Measurements from ENCODE around the gene ABI2. TPM values are rescaled to one million over a fixed set of nuclear protein-coding genes. Genes with fewer than 3 reads are reported as not detected.

ABI2 gene
- total RNA-seq, 1 donor from 2014 or later = 161 TPM

DNA sequence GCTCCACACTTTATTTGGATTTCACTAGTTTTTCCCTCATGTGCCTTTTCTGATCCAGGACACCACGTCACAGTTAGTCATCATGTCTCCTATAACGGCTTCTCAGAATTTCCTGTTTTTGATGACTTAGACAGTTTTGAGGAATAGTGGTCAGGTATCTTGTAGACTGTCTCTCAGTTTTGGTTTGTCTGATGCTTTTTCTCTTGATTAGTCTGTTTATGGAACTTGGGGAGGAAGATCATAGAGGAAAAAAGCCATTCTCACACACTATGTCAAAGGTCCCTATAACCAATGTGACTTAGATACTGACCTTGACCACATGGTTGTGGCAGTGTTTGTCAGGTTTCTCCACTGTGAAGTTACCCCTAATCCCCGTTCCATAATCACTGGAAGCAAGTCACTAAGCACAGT, 117.9 kb downstream of the ABI2 start:
- Mint-ChIP-seq H3K4me1 (peaks cover 5% of the 10 kb centered on the region), H3K27ac (no peak overlapping the region), H3K36me3 (peaks cover 41% of the 10 kb centered on the region), H3K9me3 (no peaks in the 10 kb centered on the region), H3K27me3 (ENCODE audit: insufficient read depth, low read depth) (no peaks in the 10 kb centered on the region), H3K4me3 (no peak overlapping the region)
- no peak overlapping the region for H2AFZ ChIP-seq (replicated peaks)
- no peak overlapping the region for H3K4me3 ChIP-seq
- TF ChIP-seq, protein P1, sequence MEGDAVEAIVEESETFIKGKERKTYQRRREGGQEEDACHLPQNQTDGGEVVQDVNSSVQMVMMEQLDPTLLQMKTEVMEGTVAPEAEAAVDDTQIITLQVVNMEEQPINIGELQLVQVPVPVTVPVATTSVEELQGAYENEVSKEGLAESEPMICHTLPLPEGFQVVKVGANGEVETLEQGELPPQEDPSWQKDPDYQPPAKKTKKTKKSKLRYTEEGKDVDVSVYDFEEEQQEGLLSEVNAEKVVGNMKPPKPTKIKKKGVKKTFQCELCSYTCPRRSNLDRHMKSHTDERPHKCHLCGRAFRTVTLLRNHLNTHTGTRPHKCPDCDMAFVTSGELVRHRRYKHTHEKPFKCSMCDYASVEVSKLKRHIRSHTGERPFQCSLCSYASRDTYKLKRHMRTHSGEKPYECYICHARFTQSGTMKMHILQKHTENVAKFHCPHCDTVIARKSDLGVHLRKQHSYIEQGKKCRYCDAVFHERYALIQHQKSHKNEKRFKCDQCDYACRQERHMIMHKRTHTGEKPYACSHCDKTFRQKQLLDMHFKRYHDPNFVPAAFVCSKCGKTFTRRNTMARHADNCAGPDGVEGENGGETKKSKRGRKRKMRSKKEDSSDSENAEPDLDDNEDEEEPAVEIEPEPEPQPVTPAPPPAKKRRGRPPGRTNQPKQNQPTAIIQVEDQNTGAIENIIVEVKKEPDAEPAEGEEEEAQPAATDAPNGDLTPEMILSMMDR (IDR thresholded peaks at IDR 0.05) = no peak
- no peak for TF ChIP-seq EZH2 (IDR thresholded peaks at IDR 0.05)
- no peak for TF ChIP-seq EZH2phosphoT487 (IDR thresholded peaks at IDR 0.05)
- H3K4me2 ChIP-seq = no peak overlapping the region
- H3K4me1 ChIP-seq = no peaks in the 10 kb centered on the region
- H3K36me3 ChIP-seq = no peaks in the 10 kb centered on the region
- no peaks in the 10 kb centered on the region for H4K20me1 ChIP-seq (ENCODE audit: low read depth)
- no peaks in the 10 kb centered on the region for H3K27me3 ChIP-seq
- H3K27ac ChIP-seq = no peak overlapping the region
- no peak for DNase-seq (ENCODE audit: low spot score)
- no peaks in the 10 kb centered on the region for H3K79me2 ChIP-seq (ENCODE audit: low read depth)
- no peaks in the 10 kb centered on the region for H3K9me3 ChIP-seq (ENCODE audit: low read depth)
- H3F3A ChIP-seq (ENCODE audit: low read depth) = no peaks in the 10 kb centered on the region
- H3K9ac ChIP-seq = no peak overlapping the region

DNA sequence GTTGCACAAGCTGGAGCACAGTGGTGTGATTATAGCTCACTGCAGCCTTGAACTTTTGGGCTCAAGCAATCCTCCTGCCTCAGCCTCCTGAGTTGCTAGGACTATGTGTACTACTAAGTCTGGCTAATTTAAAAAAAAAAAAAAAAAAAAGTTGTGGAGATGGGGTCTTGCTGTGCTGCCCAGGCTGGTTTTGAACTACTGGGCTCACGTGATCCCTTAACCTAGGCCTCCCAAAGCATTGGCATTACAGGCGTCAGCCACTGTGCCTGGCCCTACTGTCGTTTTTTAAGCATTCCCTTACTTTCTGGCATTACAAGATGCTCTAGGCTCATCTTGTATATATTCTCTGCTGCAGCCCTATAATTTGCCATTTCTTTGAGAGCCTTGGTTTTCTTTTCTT, 118.6 kb downstream of the ABI2 start:
- Mint-ChIP-seq H3K4me3 (no peak overlapping the region), H3K4me1 (peaks cover 5% of the 10 kb centered on the region), H3K27me3 (ENCODE audit: insufficient read depth, low read depth) (no peaks in the 10 kb centered on the region), H3K27ac (no peak overlapping the region), H3K9me3 (no peaks in the 10 kb centered on the region), H3K36me3 (peaks cover 41% of the 10 kb centered on the region)
- Histone ChIP-seq H2AFZ (replicated peaks) (no peak overlapping the region), H3K4me1 (no peaks in the 10 kb centered on the region), H3K36me3 (no peaks in the 10 kb centered on the region), H3K79me2 (ENCODE audit: low read depth) (no peaks in the 10 kb centered on the region), H3F3A (ENCODE audit: low read depth) (no peaks in the 10 kb centered on the region), H3K4me3 (no peak overlapping the region), H3K27me3 (no peaks in the 10 kb centered on the region), H3K9me3 (ENCODE audit: low read depth) (no peaks in the 10 kb centered on the region), H3K9ac (no peak overlapping the region), H3K27ac (no peak overlapping the region), H3K4me2 (no peak overlapping the region), H4K20me1 (ENCODE audit: low read depth) (no peaks in the 10 kb centered on the region)
- no peak for DNase-seq (ENCODE audit: low spot score)
- TF ChIP-seq EZH2 (IDR thresholded peaks at IDR 0.05) (no peak), EZH2phosphoT487 (IDR thresholded peaks at IDR 0.05) (no peak)
- TF ChIP-seq, protein P1 (IDR thresholded peaks at IDR 0.05) = no peak

DNA sequence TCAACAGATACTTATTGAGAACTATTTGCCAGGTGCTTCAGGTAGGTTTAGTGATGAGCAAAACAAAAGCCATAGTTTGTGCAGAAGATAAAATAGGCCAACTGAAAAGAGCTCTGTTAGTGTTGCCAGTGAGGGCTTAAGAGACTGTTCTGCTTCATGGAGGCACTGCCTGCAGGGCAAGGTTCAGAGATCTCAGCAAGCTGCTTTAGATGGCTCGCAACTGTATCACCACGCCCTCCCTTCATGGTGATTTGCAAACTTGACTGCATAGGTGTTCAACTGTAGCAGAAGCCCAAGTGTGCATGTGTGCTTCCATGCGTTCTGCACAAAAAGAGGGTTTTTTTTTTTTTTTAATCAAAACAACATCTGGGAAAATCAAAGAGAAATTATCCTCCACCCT, 122.4 kb downstream of the ABI2 start:
- no peak overlapping the region for H2AFZ ChIP-seq (replicated peaks)
- no peaks in the 10 kb centered on the region for H3K9me3 ChIP-seq (ENCODE audit: low read depth)
- H3F3A ChIP-seq (ENCODE audit: low read depth) = peaks cover 5% of the 10 kb centered on the region
- H3K4me2 ChIP-seq = no peak overlapping the region
- Mint-ChIP-seq H3K36me3 (peaks cover 25% of the 10 kb centered on the region), H3K27me3 (ENCODE audit: insufficient read depth, low read depth) (no peaks in the 10 kb centered on the region), H3K4me3 (no peak overlapping the region), H3K4me1 (no peaks in the 10 kb centered on the region), H3K9me3 (no peaks in the 10 kb centered on the region), H3K27ac (no peak overlapping the region)
- TF ChIP-seq EZH2 (IDR thresholded peaks at IDR 0.05) (no peak), EZH2phosphoT487 (IDR thresholded peaks at IDR 0.05) (no peak)
- TF ChIP-seq, protein P1 (IDR thresholded peaks at IDR 0.05) = no peak
- H3K4me1 ChIP-seq = no peaks in the 10 kb centered on the region
- no peaks in the 10 kb centered on the region for H3K79me2 ChIP-seq (ENCODE audit: low read depth)
- no peaks in the 10 kb centered on the region for H3K36me3 ChIP-seq
- peaks cover 4% of the 10 kb centered on the region for H4K20me1 ChIP-seq (ENCODE audit: low read depth)
- H3K4me3 ChIP-seq = no peak overlapping the region
- DNase-seq (ENCODE audit: low spot score) = no peak
- no peaks in the 10 kb centered on the region for H3K27me3 ChIP-seq
- H3K27ac ChIP-seq = no peak overlapping the region
- no peak overlapping the region for H3K9ac ChIP-seq

Data from neural progenitor cell (in vitro differentiated cells).